Stimulated activated CD8-positive, alpha-beta memory T cell treated with anti-CD3 and anti-CD28 coated beads, Interleukin-4, amount 100 ng/mL, for 48 hours (primary cell): ENCODE measurements around the gene WDR7.

Experiments
- DNase-seq: peaks from one replicate; pipeline ENCODE4 v3.0.0-alpha.2; 2020

The WDR7 gene

DNA sequence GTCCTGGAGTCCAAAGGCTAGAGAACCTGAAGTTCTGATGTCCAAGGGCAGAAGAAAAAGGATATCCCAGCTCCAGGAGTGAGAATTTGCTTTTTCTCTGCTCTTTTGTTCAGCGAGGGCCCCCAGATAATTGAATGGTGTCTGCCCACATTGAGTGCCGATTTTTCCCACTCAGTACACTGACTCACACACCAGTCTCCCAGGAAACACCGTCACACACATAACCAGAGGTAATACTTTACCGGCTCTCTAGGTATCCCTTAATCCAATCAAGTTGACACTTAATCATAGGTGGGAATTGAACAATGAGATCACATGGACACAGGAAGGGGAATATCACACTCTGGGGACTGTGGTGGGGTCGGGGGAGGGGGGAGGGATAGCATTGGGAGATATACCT lies 161.5 kb downstream of the WDR7 start:
- DNase-seq: no peak

DNA sequence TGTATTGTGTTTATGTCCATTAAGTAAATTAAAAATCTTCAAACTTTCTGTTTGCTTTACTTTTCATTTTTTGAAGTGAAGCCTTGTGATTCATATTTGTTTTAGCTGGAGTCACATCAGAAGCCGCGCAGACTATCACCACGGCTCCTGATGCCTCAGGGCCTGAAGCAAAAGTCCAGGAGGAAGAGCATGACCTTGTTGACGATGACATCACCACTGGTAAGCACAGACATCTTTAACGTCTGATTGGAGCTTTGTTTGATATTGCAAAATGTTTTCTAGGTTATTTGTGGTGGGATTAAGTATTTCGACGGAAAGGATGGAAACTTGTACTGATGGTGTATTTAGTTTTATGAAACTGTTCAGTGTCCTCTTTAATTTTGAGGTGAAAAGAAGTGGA lies 164.8 kb downstream of the WDR7 start:
- DNase-seq: no peak

DNA sequence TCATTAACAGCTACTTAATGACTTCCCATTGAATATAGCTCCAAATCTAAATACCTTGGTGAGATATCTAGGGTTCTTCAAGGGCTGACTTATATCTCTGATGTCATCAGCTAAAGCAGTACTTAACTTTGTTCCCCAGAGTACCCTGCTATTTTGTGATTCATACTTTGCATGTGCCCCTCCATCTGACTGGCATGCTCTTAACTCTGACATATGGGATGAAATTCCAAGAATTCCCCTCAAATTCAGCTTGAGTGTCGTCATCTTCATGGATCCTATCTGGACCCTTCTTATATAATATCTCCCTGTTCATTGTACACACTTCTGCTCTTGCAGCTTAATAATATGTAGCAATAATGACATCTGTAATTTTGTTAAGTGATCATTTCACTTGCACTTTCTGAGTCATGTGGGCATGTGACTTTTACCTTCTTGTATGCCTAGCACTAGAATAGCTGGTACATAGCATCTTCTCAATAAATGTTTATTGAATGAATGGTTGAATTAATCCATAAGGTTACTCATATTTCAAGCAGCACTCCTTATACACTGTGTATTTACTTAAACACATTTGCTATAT lies 172.9 kb downstream of the WDR7 start:
- no peak for DNase-seq

DNA sequence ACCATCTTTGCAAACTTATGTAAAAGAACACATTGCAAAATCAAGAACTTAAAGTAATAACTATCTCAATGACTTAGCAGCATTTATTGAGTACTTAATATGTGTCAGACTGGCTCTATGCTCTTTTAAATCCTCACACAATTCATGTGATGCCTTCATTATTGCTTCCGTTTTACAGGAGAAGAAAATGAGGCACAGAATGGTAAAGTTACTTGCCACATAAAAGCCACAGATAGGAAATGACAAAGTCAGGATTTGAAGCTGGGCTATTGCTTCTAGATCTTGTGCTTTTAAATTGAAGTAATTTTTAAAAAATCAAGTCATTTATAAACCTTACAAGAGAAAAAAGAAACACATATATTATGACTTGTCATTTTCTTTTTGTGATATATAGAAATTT lies 174.2 kb downstream of the WDR7 start:
- DNase-seq: no peak

DNA sequence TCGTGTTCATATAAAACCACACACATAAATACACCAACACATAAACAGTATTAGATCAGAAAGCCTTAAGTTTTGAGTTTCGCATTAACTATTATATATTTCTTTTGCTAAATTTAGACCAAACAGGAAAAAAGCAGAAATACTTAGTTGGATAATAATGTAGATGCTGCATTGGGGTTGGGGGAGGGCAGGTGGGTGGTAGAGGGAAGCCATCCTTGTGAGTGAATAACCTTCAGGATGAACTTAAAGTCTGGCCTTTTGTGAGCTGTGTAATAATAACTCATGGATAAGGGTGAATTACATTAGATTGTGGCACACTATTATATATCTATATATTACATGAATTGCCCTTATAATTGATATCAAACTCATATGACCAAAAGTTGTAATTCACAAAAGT lies 174.7 kb downstream of the WDR7 start:
- no peak for DNase-seq

DNA sequence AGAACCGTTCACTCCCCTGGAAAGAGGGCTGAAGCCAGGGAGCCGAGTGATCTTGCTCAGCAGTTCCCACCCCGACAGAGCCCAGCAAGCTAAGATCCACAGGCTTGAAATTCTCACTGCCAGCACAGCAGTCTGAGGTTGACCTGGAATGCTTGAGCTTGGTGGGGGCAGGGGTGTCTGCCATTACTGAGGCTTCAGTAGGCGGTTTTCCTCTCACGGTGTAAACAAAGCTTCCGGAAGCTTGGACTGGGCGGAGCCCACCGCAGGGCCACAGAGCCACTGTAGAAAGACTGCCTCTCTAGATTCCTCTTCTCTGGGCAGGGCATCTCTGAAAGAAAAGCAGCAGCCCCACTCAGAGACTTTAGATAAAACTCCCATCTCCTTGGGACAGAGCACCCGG lies 180.8 kb downstream of the WDR7 start:
- no peak for DNase-seq

DNA sequence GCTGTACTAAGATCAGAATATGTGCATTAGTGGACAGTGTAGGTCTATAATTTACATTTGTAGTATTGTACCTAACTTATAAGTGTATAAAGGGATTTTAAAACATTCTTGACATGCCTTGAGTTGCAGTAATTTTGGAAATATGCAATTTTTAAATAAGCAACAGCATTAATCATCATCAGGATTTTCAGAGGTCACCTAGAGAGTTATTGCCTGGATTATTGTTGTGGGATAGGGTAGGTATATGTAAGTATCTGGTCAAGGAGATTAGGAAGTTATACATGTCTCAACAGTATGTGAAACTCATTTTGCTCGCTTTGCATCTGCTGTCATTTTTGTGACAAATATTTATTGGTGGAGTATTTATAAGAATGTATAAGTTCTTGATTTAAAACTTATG lies 184.2 kb downstream of the WDR7 start:
- no peak for DNase-seq

DNA sequence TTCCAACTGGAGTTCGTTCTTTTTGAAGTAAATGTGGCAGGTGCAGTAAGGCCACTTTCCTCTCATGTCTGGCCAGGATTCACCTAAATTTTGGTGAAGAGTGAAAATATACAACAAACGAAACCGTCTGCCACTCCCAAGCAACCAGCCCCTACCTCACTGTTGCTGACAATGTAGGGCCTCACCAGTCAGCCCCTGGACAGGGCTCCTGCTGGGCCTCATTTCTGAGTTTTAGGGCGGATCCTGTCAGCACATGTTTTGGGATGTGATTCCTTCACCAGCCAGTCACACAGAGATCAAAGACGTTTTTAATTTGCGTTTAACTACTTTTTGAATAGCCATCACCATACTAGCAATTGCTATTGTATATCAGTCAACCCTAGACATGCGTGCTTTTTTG lies 185.0 kb downstream of the WDR7 start:
- no peak for DNase-seq

DNA sequence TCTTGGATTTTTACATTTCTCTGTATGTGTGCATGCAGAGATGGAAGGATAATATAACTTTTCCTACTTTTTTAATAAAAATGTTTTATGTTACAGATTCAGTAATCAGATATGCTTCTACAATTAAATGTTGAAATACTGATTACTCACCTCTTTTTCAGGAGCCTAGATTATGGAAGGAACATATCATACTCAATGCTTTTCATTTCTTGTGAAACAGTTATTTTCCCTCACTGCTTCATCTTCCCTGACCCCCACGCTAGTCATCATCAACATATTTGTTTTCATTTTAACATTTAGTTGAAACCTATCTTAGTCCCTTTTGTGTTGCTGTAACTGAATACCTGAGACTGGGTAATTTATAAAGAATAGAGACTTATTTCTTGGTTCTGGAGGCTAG lies 190.7 kb downstream of the WDR7 start:
- DNase-seq: no peak

DNA sequence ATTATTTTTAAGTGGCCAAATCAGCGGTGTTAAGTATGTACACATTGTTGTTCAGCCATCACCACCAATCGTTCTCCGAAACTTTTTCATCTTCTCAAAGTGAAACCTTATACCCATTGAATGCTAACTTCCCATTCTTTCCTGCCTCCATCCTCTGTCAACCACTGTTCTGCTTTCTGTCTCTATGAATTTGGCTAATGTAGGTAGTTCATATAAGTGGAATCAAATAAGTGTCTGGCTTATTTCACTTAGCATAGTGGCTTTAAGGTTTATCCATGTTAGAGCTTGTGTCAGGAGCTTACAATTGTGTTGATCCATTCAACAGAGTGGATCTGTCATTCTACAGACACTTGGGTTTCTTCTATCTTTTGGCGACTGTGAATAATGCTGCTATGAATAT lies 192.1 kb downstream of the WDR7 start:
- DNase-seq: no peak

DNA sequence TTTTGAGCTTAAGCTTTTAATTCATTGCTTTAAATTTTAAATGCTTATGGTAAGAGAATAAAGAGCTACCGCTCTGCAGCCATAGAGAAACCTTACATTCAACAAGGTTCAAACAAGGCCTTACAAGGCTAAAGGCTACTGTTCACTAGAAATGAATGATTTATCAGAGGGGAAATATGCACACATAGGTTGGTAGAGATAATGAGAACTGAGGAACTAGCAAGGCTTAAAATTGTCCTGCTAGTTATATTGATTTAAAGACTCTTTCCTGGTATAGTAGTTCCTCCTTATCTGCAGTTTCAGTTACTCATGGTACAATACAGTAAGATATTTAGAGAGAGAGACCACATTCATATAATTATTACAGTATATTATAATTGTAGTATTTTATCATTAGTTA lies 193.4 kb downstream of the WDR7 start:
- DNase-seq: no peak

DNA sequence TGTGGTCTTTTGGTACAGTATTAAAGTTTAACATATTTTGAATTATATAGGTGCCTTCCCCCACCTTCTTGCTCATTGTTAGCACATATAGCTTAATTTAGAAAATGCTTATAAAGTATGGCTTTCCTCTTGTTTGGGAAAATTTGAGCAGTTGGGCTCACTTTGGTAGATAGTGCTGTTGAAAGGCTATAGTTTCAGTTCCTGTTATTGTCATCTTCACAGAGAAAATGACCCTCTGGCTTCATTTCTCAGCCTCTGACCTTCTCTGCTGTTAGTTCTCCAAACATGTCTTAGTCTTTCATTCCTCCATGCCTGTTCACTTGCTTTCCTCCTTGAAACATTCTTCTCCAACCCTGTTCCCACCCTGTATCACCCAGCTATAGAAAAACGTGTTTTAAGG lies 200.6 kb downstream of the WDR7 start:
- no peak for DNase-seq

DNA sequence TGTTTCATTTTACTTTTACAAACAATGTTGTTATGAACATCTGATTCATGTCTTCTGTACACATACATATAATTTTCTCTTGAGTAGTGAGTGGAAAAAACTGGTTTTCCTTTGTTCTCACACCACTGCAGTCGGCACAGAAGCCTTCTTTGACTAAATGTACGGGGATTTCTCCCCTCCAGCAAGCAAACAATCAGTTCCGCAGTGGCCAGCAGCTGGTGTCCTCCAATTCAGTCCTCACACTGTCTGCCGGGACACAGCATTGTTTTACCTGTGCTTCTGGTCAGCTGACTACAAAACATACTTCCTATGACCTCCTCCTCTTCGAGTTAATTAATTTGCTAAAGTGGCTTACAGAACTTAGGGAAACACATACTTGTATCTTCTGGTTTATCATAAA lies 202.8 kb downstream of the WDR7 start:
- DNase-seq: no peak

DNA sequence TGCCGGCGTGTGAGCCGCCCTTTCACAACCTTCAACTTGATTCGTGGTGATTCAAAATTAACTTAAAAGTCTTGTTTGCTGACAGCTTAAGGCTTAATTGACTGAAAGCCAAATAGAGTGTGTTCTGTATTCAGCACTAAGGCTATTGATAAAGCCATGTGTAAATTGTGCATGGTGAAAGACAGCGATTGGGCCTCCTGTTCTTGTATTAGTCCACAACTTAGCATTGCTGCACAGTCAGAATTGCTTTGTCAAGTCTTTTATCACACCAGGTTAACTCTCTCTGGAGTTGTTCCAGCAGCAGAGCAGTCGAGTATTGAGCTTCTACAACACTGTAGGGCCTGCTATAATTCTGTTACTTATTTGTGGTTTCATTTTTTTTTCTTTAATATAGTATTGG lies 210.1 kb downstream of the WDR7 start:
- DNase-seq: no peak

DNA sequence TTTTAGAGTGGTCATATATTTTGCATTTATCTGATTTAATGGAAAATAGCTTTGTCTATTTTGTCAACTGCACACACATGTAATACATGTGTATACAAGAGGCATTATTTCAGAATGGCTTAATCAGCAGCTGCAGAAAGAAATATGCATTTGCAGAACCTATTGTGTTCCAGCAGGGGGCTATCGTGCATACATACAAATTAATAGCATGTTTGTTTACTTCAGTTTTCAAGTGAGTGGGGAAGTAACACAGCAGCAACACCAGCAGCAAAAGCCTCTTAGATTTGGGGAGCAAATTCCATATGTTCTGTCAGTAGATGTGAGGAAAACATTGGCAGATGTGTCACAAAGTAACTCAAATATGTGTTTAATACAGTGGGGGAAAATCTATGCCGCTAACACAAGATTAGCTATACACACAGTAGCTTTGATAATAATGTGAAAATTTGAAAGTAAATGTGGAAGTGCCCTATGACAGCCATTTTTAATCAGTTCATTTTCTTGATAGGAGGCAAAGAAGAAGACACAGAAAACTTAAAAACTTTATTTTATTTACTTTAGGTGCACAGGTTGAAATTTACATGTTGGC lies 218.1 kb downstream of the WDR7 start:
- no peak for DNase-seq

DNA sequence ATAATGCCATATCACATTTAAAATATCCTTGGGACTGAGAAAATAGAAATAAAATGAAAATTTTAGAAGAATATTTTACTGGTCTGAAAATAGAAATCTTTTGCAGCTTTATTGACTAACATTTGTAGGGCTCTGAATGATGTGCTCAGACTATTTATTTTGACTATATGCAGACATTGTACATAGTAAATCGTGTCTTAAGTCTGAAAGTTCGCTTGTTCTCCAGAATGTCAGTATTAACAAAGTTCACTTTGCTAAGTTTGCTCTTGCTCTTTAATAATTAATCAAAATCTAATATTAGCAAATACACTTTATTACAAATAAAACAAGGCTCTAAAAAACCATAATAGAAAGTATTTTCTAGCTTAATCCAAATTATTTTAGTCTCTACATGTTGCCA lies 219.8 kb downstream of the WDR7 start:
- no peak for DNase-seq

DNA sequence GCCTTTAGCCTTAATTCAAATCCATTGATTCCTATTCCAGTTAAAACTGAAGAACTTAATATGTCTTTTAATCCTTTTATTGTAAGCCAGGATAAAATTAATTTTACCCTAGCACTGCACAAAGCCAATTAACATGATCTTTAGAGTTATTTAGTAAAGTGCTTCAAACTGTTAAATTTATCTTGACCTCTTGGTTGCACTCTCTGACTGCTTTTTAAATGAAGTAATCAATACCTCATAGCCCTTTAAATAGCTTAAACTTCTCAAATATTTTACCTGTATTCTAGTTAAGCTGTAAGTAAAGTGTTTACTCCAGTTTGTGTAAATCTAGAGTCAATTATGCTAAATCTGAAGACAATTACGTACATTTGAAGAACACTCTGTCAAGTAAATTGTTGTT lies 221.0 kb downstream of the WDR7 start:
- no peak for DNase-seq

DNA sequence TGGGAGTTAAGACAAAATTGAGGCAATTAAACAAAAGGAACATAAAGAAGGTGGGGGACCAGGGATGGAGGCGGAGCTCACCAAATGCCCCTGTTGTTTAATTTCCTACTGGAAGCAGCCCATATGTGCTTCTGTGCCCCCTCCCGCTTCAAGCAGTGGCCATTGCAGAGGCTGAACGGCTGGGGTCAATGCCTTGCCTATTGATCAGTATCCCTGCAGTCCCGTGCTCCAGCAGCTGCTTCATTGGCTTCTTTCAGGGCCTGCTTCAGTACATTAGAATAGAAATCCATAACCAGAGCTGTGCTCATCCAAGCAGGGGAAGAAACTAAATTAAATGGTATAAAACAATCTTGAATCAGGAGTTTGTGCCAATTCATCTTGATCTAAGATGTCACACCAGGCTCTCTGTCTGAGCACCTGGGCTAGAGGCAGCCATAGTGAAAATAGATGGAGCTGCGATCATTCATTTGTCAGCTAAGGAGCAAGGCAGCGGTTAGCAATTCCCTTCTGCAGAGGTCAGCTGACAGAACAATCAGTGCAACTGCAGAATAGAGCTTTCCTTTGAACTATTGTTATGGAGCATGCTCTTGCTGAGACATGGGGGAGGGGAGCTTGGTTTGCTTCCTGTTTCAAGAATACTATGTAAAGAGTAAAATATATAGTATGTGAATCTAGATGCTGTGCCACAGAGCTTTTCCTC lies 222.4 kb downstream of the WDR7 start:
- DNase-seq: no peak

DNA sequence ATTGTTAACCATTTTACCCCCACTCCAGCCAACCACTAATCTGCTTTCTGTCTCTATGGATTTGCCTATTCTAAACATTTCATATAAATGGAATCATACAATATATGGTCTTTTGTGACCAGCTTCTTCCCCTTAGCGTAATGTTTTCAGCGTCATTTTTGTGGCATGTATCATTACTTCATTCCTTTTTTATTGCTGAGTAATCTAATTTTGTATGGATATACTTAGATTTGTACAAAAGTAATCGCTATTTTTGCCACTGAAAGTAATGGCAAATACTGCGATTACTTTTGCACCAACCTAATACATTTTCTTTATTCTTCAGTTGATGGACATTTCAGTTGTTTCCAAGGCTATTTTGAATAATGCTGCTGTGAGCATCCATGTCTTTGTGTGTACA lies 227.6 kb downstream of the WDR7 start:
- no peak for DNase-seq

DNA sequence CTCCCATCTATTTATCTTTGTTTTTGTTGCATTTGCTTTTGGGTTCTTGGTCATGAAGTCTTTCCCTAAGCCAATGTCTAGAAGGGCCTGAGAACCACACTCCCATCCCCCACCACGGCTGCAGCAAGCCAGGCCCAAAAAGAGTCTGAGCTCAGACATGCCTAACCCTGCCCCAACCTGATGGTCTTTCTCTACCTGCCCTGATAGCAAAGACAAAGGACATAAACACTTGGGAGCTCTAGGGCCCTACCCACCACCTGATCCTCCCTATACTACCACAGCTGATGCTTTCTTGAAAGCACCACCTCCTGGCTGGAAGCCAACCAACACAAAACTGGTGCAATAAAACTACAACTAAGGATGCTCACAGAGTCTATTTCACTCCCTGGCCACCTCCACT lies 233.4 kb downstream of the WDR7 start:
- no peak for DNase-seq

DNA sequence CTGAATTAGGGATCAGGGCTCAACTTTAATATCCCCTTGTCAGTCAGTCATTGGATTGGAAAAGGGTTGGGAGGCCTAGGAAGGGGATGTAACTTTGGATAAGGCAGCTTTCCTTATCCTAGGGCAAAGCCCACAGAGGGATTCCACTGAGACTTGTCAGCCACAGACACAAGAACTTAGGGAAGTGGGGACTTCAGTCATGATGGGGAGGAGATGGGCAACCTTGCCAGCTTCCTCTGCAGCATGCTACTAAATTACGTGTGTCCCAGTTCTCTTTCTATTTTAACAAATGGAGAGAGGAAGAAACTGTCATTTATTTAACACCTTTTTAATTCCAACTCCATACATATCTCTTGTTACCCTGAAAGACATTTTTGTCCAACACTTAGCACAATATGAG lies 237.8 kb downstream of the WDR7 start:
- DNase-seq: no peak

DNA sequence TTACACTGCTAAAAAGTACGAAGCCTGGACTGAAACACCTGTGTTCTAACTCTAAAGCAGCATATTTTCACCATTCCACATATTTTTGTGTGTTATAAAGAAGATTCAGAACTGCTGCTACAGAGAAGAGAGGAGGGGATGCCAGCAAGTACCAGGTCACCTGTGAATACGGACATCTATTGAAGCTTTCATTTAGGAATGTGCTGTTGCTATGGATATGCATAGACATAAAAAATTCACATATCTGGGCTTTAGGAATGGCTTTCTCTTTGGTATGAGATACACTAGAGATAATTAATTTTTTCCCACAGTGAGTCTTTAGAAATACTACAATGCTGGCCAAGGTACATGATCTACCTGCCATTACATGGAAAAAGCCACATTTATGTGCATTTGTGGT lies 238.5 kb downstream of the WDR7 start:
- DNase-seq: no peak

DNA sequence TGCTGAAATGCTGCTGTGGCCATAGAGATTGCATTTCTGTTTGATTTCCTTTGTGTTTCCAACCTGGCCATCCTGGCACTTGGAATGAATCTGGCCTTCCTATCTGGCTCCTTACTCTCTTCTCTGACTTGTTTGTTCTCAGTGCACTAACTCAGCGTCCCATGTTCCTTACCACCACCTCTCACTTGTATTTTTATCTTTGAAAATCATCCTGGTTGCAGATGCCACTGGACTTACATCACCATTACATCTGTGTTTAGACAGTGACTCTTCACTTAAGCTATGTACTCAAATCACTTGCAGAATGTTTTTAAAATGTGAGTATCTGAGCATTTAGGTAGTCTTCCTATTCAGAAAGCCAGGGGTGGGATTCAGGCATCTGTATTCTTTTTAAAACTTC lies 239.5 kb downstream of the WDR7 start:
- no peak for DNase-seq

DNA sequence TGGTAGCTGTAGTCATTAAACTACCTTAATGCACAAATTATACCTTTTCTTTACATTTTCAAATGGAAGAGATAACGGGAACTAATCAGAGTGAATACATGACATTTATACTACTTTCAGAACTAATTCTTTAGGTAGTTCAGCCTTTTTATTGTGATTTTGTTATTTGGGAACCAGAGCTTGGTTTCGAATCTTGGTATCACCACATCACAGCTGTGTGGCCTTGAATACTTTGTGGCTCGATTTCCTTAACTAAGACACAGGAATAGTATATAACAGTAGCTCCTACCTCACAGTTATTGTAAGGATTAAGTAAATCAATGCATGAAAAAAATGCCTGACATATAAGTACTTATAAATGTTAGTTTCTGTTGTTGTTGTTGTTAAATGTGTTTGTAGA lies 240.0 kb downstream of the WDR7 start:
- DNase-seq: no peak

DNA sequence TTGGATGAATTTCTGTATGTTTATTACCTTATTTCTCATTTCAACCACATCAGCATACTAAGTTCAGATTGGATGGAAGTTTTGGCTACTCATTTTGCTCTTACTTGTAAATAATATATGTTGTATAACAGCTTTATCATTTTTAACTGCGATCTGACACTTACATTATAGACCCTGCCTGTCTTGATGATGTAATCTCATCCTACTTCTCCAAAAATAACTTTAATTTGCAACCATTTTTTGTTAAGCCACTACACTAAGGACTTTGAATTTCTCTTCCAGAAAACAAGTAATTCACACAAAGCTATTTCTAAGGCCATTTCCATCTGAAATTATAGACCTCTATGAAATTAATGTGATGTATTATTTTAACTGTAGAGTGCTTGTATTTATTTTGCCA lies 240.7 kb downstream of the WDR7 start:
- no peak for DNase-seq
